Kidney (tissue), 14 donors: Measurements from ENCODE around the gene STXBP6. TPM values are rescaled to one million over a fixed set of nuclear protein-coding genes. Genes with fewer than 3 reads are reported as not detected.

Experiments used
- DNase-seq, 5 donors: peaks; one replicate each; pipeline ENCODE4 v3.0.0-alpha.2; 2013 to 2020
- FAIRE-seq: peaks from 2 replicates; lab custom pipeline; 2012; peaks lifted over from hg19 to GRCh38; lab: Jason Lieb, UNC
- H3K27ac ChIP-seq, 2 donors: one replicate each; pipeline ENCODE4 v1.7.0; 2013; ENCODE audit warnings: low read depth in 2 of 2, low read length in 2 of 2, inconsistent platforms in 1 of 2
- H3K27me3 ChIP-seq: one replicate; pipeline ENCODE4 v1.7.1; 2013; ENCODE audit warnings: low read length, inconsistent platforms; ENCODE audit not compliant: control insufficient read depth, insufficient read depth
- H3K36me3 ChIP-seq, 3 donors: one replicate each; pipeline versions ENCODE4 v1.7.0 to v1.7.1; 2013; ENCODE audit warnings: low read length in 3 of 3, control low read depth in 1 of 3, inconsistent platforms in 1 of 3; ENCODE audit not compliant: insufficient read depth in 3 of 3, control insufficient read depth in 2 of 3
- H3K4me1 ChIP-seq, 3 donors: one replicate each; pipeline versions ENCODE4 v1.7.0 to v1.7.1; 2013; ENCODE audit warnings: low read length in 3 of 3, inconsistent platforms in 1 of 3, low read depth in 1 of 3; ENCODE audit not compliant: control insufficient read depth in 2 of 3, insufficient read depth in 2 of 3
- H3K4me3 ChIP-seq, 3 donors: one replicate each; pipeline versions ENCODE4 v1.7.0 to v1.8.1; 2013; ENCODE audit warnings: low read length in 3 of 3, control low read depth in 1 of 3, inconsistent platforms in 1 of 3
- H3K9ac ChIP-seq, 3 donors: one replicate each; pipeline versions ENCODE4 v1.7.0 to v1.7.1; 2013; ENCODE audit warnings: low read length in 3 of 3, control low read depth in 1 of 3, inconsistent platforms in 1 of 3
- H3K9me3 ChIP-seq, 3 donors: one replicate each; pipeline versions ENCODE4 v1.7.0 to v1.7.1; 2013; ENCODE audit warnings: low read length in 3 of 3, control low read depth in 1 of 3, inconsistent platforms in 1 of 3; ENCODE audit not compliant: control insufficient read depth in 2 of 3, insufficient read depth in 1 of 3
- intact Hi-C: fragments of 100-400 bp; cut with DNase I; formaldehyde crosslinking; loops from one replicate; pipeline ENCODE4 v1.11.1; 2022
- polyA plus RNA-seq: library from polyadenylated mRNA; stranded (reverse); fragments of 350-450 nt; fragmentation: Illumina TruSeq; extraction: RNeasy Lipid Tissue Mini Kit (QIAGEN cat#74804); gene quantifications from one replicate; pipeline ENCODE4 v1.2.3, GENCODE V29; 2014; ENCODE audit warnings: low read depth, low replicate concordance; ENCODE audit not compliant: insufficient read depth
- total RNA-seq: library from RNA; stranded (reverse); fragmentation: NEBNext Ultra II Directional; extraction: Animal tissue kit (Norgen Biotek cat#: 25700); gene quantifications from one replicate; pipeline ENCODE4 v1.2.1, GENCODE V29; 2021
- TF ChIP-seq, protein P1 (sequence below): IDR thresholded peaks from 3 replicates; pipeline ENCODE4 v1.5.1; 2012; ENCODE audit warnings: mild to moderate bottlenecking, moderate library complexity, borderline replicate concordance; ENCODE audit not compliant: insufficient read depth; ENCODE audit errors: extremely low read depth
- donor health status: control.
- donor health status: control.
- donor health status: control.
- donor health status: control.
- donor health status: control.
- donor health status: DM: yes; HTN: yes; CAD: no.
- donor health status: Normal renal cell carcinoma (clear cell type).

The STXBP6 gene
- total and polyA plus RNA-seq, 2 donors from 2014 or later, result 2.8 to 3.9 TPM

GRCh38 chr14:24843494-24843893 is 206.5 kb downstream of the STXBP6 start:
- no peak overlapping the region for H3K9ac ChIP-seq
- no peak overlapping the region for H3K27ac ChIP-seq
- no peaks in the 10 kb centered on the region for H3K4me1 ChIP-seq
- intact Hi-C loops, result no loop called here
- H3K4me3 ChIP-seq, result no peak overlapping the region
- no peaks in the 10 kb centered on the region for H3K36me3 ChIP-seq
- TF ChIP-seq, protein P1, sequence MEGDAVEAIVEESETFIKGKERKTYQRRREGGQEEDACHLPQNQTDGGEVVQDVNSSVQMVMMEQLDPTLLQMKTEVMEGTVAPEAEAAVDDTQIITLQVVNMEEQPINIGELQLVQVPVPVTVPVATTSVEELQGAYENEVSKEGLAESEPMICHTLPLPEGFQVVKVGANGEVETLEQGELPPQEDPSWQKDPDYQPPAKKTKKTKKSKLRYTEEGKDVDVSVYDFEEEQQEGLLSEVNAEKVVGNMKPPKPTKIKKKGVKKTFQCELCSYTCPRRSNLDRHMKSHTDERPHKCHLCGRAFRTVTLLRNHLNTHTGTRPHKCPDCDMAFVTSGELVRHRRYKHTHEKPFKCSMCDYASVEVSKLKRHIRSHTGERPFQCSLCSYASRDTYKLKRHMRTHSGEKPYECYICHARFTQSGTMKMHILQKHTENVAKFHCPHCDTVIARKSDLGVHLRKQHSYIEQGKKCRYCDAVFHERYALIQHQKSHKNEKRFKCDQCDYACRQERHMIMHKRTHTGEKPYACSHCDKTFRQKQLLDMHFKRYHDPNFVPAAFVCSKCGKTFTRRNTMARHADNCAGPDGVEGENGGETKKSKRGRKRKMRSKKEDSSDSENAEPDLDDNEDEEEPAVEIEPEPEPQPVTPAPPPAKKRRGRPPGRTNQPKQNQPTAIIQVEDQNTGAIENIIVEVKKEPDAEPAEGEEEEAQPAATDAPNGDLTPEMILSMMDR, result no peak
- no peaks in the 10 kb centered on the region for H3K9me3 ChIP-seq
- FAIRE-seq, result no peak
- no peaks in the 10 kb centered on the region for H3K27me3 ChIP-seq
- no peak for DNase-seq

- Histone ChIP-seq H3K4me3 (no peak overlapping the region), H3K4me1 (no peaks in the 10 kb centered on the region), H3K9ac (no peak overlapping the region), H3K27ac (no peak overlapping the region), H3K9me3 (no peaks in the 10 kb centered on the region), H3K27me3 (no peaks in the 10 kb centered on the region), H3K36me3 (no peaks in the 10 kb centered on the region)
- TF ChIP-seq, protein P1, result no peak
- no peak for DNase-seq
- FAIRE-seq, result no peak
- intact Hi-C loops, result no loop called here
These were observed 209.6 kb downstream of the STXBP6 start for GRCh38 chr14:24840204-24840893.

GRCh38 chr14:24839617-24840203 is 210.2 kb downstream of the STXBP6 start:
- Histone ChIP-seq H3K36me3 (no peaks in the 10 kb centered on the region), H3K4me1 (no peaks in the 10 kb centered on the region), H3K4me3 (no peak overlapping the region), H3K9me3 (no peaks in the 10 kb centered on the region), H3K9ac (no peak overlapping the region), H3K27me3 (no peaks in the 10 kb centered on the region), H3K27ac (no peak overlapping the region)
- intact Hi-C loops, result no loop called here
- DNase-seq (no peak), FAIRE-seq (no peak)
- TF ChIP-seq, protein P1, result no peak
